ENCODE measurements around the gene CA11. TPM values are rescaled to one million over a fixed set of nuclear protein-coding genes. Genes with fewer than 3 reads are reported as not detected.

CA11 gene
- total RNA-seq, 2 donors from 2014 or later, result 7.0 to 11.2 TPM

DNA sequence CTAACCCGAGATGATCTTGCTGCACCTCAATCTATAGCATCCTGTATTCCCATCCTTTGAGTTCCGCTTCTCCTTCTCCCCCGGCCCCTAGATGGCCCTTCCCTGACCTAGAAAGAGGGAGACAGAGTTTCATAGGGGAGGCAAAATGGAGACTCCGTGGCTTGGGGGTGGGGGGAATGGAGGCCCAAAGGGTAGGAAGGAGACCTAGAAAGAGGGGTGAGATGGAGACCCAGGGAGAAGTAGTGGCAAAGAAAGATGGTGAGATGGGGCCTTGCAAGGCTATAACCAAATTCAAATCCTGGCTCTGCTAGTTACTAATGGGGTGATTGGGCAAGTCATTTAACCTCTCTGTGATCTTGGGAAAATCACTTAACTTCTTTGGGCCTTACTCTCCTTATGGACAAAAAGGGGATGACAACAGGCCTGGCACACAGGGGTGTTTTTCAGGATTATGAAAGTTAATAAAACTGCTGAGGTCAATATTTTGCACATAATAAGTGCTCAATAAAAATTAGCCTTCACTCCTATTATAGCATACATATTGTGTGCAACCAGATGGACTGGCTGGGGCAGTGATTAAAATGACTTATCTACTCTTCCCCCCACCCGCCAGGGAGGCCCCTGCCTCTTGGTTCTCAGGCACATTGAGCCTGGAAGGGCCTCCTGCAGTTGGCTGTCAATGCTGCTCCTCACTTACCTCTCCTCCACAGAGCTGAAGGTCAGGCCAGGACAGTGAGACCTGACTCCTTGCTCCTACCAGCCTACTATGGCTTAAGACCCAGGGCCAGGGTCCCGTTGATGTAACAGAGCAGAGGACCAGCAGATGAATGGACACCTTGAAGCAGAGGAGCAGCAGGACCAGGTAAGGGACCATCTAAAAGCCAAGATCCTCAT lies 26.0 kb downstream of the CA11 start:
- H3K4me1 ChIP-seq (replicated peaks), result peaks cover 25% of the 10 kb centered on the region
- H3K27me3 ChIP-seq (replicated peaks; ENCODE audit: insufficient read depth), result no peaks in the 10 kb centered on the region
- DNase-seq (ENCODE audit: low spot score), result no peak
- WGBS, result 24% methylated on average over 6 of the region's 6 CpGs
- intact Hi-C loops (cut with DNase I), result no loop called here
- H3K9me3 ChIP-seq, result no peaks in the 10 kb centered on the region
- peaks cover 16 to 21% of the 10 kb centered on the region in 2 donors for H3K36me3 ChIP-seq
- TF ChIP-seq POLR2A (IDR thresholded peaks at IDR 0.05), result no peak
- TF ChIP-seq, protein P1, sequence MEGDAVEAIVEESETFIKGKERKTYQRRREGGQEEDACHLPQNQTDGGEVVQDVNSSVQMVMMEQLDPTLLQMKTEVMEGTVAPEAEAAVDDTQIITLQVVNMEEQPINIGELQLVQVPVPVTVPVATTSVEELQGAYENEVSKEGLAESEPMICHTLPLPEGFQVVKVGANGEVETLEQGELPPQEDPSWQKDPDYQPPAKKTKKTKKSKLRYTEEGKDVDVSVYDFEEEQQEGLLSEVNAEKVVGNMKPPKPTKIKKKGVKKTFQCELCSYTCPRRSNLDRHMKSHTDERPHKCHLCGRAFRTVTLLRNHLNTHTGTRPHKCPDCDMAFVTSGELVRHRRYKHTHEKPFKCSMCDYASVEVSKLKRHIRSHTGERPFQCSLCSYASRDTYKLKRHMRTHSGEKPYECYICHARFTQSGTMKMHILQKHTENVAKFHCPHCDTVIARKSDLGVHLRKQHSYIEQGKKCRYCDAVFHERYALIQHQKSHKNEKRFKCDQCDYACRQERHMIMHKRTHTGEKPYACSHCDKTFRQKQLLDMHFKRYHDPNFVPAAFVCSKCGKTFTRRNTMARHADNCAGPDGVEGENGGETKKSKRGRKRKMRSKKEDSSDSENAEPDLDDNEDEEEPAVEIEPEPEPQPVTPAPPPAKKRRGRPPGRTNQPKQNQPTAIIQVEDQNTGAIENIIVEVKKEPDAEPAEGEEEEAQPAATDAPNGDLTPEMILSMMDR (IDR thresholded peaks at IDR 0.05), result no peak
- no peak for TF ChIP-seq POLR2AphosphoS5 (IDR thresholded peaks at IDR 0.05)
- H3K4me3 ChIP-seq, result peak overlapping the region; percentile 83 to 89
- H3K27ac ChIP-seq, result peak overlapping the region; percentile 88

DNA sequence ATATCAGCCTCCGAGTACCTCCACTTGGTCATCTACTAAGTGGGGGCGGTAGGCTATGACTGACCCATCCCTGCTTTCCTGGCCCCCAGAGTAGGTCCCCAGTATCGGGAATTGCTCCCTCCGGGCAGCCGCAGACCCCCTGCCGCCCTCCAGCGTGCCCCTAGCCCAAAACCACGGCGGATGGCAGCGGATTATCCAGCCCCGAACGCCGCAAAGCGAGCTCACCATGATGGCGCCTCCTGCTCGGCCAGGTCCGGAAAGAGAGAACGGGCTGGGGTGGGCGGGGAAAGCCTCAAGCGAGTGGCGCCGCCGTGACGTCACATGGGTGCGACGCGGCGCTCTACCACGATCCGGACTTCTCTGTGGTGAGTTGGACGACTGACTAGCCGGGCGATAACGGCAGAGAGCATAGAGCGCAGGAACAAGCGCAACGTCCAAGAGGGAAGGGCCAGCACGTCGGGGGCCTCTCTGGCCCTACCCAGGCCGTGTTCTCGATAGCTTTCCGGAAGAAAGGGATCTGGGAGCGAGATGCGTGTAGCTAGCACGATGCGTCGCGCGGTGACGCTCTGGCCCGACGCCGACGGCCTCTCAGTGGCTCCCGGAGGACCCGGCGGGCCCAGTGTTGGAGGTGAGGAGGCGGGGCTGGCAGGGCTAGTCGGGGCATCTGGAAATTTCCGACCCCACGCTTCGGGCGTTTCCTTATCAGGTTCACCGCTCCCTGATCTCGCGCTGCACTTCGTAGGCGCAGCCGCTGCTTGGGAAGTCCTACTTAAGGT lies 26.9 kb downstream of the CA11 start, which contains the start of the genes RPL18 and SPHK2:
Gene RPL18 (minus strand): TSS at position 263 of the 776 bp plus-strand sequence. CDS start 35 bp downstream, at position 228.
Gene SPHK2 (plus strand): TSS at position 591 of the 776 bp plus-strand sequence. CDS start 1,009 bp downstream, outside the sequence.
- Histone ChIP-seq H3K27ac (peak within 1 kb of the TSS; percentile 88), H3K4me1 (replicated peaks) (peaks cover 26% of the 10 kb centered on the region), H3K4me3 (peak within 1 kb of the TSS; percentile 83 to 89), H3K36me3 (peaks cover 16 to 21% of the 10 kb centered on the region in 2 donors), H3K27me3 (replicated peaks; ENCODE audit: insufficient read depth) (no peaks in the 10 kb centered on the region), H3K9me3 (no peaks in the 10 kb centered on the region)
- DNase-seq (ENCODE audit: low spot score), result peak; percentile 99
- intact Hi-C loops (cut with DNase I), result no loop called here
- TF ChIP-seq POLR2A (IDR thresholded peaks at IDR 0.05) (peak; percentile 78), POLR2AphosphoS5 (IDR thresholded peaks at IDR 0.05) (peak; percentile 100)
- TF ChIP-seq, protein P1 (IDR thresholded peaks at IDR 0.05), result peak in 2 of 4 experiments; percentile 7 to 33
- under 1% methylated on average over 67 of the region's 69 CpGs for WGBS

DNA sequence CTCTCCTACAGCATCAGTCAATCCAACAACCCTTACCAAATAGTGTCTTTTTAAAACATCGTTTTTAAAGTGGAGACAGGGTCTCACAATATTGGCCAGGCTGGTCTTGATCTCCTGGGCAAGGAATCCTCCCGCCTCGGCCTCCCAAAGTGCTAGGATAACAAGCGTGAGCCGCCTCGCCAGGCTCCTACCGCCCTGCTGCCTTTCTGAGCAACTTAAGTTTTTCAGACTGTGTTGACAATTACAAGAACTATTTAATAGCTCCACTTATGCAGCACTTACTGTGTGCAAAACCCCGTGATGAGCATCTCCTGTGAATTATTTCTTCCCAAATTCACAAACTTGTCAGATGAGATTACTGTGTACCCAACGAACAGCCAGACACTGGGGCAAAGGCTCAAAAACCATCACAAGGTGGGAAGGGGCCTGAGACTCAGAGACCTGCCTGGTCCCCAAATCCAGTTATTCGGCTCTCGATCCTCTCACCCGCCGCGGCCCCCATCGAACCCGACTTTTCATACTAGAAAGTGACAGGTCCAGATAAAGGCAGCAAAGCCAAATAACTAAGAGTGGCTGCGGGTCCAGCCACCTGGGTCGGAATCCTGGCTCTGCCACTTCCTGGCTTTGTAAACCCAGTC lies 27.6 kb downstream of the CA11 start:
- 2% methylated on average over 18 of the region's 18 CpGs for WGBS
- peaks cover 26% of the 10 kb centered on the region for H3K4me1 ChIP-seq (replicated peaks)

More for the DNA sequence above, 27.6 kb downstream of the CA11 start:
- Histone ChIP-seq H3K9me3 (no peaks in the 10 kb centered on the region), H3K27ac (peak overlapping the region; percentile 88), H3K27me3 (replicated peaks; ENCODE audit: insufficient read depth) (no peaks in the 10 kb centered on the region), H3K36me3 (peaks cover 16 to 21% of the 10 kb centered on the region in 2 donors), H3K4me3 (peak overlapping the region; percentile 83 to 89)
- TF ChIP-seq POLR2A (IDR thresholded peaks at IDR 0.05) (no peak), POLR2AphosphoS5 (IDR thresholded peaks at IDR 0.05) (no peak)
- TF ChIP-seq, protein P1 (IDR thresholded peaks at IDR 0.05), result no peak
- intact Hi-C loops (cut with DNase I), result no loop called here
- DNase-seq (ENCODE audit: low spot score), result no peak

All from prostate gland (tissue), 2 donors.